Gastroesophageal sphincter (tissue), 4 donors: ENCODE results near the gene ZNF195. TPM values are rescaled to one million over a fixed set of nuclear protein-coding genes. Genes with fewer than 3 reads are reported as not detected.
A peak's percentile ranks its signal among the peaks of the same experiment; 100 is the strongest.
"Not testable (repeated sequence)": the region's sequence is repeated elsewhere in the genome, so short reads cannot be mapped to it uniquely, and the experiment has no call there.

ENCODE experiments used
- ATAC-seq: fragments of 150-250 bp; one replicate; pipeline ENCODE4 v1.9.1; 2016; ENCODE audit warnings: mild to moderate bottlenecking, moderate library complexity
- H3K27ac ChIP-seq, 4 donors: fragments of 200-600 bp; sonication (generic) in 3 of 4; 1 replicate in 3 of 4; 2 replicates in 1 of 4; pipeline ENCODE4 v1.5.1; 2016 to 2019
- H3K27me3 ChIP-seq: fragments of 200-600 bp; sonication (generic); one replicate; pipeline ENCODE4 v1.5.1; 2019
- H3K36me3 ChIP-seq, 2 donors: fragments of 200-600 bp; sonication (generic); one replicate each; pipeline ENCODE4 v1.5.1; 2019; ENCODE audit warnings: control low read depth in 1 of 2
- H3K4me1 ChIP-seq, 3 donors: fragments of 200-600 bp; sonication (generic); 1 replicate in 2 of 3; 2 replicates in 1 of 3; pipeline ENCODE4 v1.5.1; 2016 to 2019; ENCODE audit warnings: control low read depth in 2 of 3
- H3K4me3 ChIP-seq, 2 donors: fragments of 200-600 bp; sonication (generic); one replicate each; pipeline ENCODE4 v1.5.1; 2019; ENCODE audit warnings: mild to moderate bottlenecking in 1 of 2, moderate library complexity in 1 of 2
- H3K9me3 ChIP-seq, 3 donors: fragments of 200-600 bp; sonication (generic); one replicate each; pipeline ENCODE4 v1.5.1; 2017 to 2019; ENCODE audit warnings: control low read depth in 2 of 3
- EP300 ChIP-seq: sonication (generic); formaldehyde crosslinking; IDR thresholded peaks from one replicate; pipeline ENCODE4 v1.6.1; 2017; ENCODE audit warnings: antibody characterized with exemption, mild to moderate bottlenecking
- POLR2A ChIP-seq, 2 donors: fragments of 450-650 bp; IDR thresholded peaks; one replicate each; pipeline ENCODE4 v1.6.1; 2017; ENCODE audit warnings: antibody characterized with exemption in 2 of 2, mild to moderate bottlenecking in 2 of 2, moderate library complexity in 1 of 2
- POLR2AphosphoS5 ChIP-seq: sonication (generic); formaldehyde crosslinking; IDR thresholded peaks from one replicate; pipeline ENCODE4 v1.6.1; 2017; ENCODE audit warnings: antibody characterized with exemption
- WGBS, 2 donors: methylation state at CpG; one replicate each; pipeline ENCODE4 v1.1.5; 2018; ENCODE audit warnings: low coverage in 1 of 2; 5-methylcytosine and 5-hydroxymethylcytosine counted together
- total RNA-seq, 4 donors: library from RNA; depleted of rRNA; stranded (reverse); fragments of >200 nt; gene quantifications; one replicate each; pipeline ENCODE4 v1.1.0, GENCODE V29; 2016
- TF ChIP-seq, protein P1 (sequence below), 4 experiments: fragments of 200-600 bp in 2 of 4; fragments of 450-650 bp in 2 of 4; sonication (generic) in 1 of 4; IDR thresholded peaks; one replicate each; pipeline ENCODE4 v1.5.1; 2017 to 2019; ENCODE audit warnings: antibody characterized with exemption in 4 of 4, mild to moderate bottlenecking in 2 of 4, moderate library complexity in 2 of 4

Gene ZNF195
- total RNA-seq, 4 donors from 2014 or later = 7.9 to 19.9 (median 12.6) TPM

DNA sequence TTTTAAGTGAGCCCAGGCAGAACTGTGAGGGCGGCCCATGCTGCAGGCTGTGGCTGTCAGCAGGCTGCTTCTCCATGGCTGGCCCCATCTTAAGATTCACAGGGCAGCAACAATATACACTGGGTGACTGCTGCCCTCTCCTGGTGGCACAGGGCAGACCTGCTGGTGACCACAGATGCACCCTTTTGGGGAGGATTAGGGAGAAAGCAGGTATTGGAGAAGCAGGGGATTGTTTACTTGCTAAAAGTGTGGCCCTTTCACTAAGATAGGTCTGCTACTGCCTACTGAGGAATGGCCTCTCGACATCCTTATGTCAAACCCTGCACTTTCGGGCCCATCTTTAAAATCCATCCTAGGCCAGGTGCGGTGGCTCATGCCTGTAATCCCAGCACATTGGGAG is 38.1 kb upstream of the ZNF195 start:
- ATAC-seq, H3K27me3 ChIP-seq: not testable (repeated sequence)
- TF ChIP-seq, protein P1, sequence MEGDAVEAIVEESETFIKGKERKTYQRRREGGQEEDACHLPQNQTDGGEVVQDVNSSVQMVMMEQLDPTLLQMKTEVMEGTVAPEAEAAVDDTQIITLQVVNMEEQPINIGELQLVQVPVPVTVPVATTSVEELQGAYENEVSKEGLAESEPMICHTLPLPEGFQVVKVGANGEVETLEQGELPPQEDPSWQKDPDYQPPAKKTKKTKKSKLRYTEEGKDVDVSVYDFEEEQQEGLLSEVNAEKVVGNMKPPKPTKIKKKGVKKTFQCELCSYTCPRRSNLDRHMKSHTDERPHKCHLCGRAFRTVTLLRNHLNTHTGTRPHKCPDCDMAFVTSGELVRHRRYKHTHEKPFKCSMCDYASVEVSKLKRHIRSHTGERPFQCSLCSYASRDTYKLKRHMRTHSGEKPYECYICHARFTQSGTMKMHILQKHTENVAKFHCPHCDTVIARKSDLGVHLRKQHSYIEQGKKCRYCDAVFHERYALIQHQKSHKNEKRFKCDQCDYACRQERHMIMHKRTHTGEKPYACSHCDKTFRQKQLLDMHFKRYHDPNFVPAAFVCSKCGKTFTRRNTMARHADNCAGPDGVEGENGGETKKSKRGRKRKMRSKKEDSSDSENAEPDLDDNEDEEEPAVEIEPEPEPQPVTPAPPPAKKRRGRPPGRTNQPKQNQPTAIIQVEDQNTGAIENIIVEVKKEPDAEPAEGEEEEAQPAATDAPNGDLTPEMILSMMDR (IDR thresholded peaks at IDR 0.05) = peak in 3 of 4 experiments; percentile 32 to 55 (median 45)

DNA sequence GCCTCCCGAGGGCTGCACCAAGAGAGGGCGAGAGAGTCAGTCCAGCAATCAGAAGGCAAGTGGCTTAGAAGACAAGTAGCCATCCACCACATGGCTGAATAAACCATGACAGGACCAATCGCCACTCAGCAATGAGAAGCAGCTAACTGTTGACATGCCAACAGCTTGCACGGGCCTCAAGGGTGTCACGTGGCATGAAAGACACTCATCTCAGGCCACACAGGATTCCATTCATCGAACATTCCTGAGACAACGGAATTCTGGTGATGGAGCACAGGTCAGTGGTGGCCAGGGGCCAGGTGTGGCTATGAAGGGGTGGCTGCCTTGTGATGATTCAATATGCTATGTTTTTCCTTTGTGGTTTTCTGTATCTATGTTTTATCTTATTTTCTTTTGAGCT is 36.4 kb upstream of the ZNF195 start:
- H3K9me3 ChIP-seq, H3K4me1 ChIP-seq, H3K36me3 ChIP-seq, H3K27me3 ChIP-seq, H3K27ac ChIP-seq, ATAC-seq, H3K4me3 ChIP-seq: not testable (repeated sequence)
- 93% methylated on average over 7 of the region's 7 CpGs; no CpG with 5 or more reads in 1 of the 2 donors for WGBS, 2 donors

More for the DNA sequence above, 38.1 kb upstream of the ZNF195 start:
- H3K36me3 ChIP-seq, H3K4me3 ChIP-seq, H3K4me1 ChIP-seq, H3K9me3 ChIP-seq, H3K27ac ChIP-seq: not testable (repeated sequence)
- WGBS, 2 donors = 83% methylated on average over 1 of the region's 4 CpGs; no CpG with 5 or more reads in 1 of the 2 donors

DNA sequence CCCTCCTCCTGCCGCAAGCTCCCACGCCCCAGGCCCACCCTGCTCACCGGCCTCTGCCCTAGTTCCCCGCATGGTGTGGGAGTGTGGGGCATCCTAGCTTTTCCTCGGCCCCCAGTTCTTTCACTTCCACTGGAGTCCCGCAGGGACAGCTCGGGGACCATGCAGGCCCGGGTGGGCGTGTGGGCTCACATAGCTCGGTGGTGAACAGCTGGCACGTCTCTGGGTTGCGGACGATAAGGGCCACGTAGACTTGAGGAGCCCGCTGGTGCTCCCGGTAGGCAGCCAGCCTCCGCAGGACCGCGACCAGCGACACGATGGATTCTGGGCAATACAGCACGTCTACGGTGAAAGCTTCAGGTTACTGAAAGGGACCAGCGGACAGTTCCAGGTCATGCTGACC is 34.7 kb upstream of the ZNF195 start:
- H3K36me3 ChIP-seq, H3K4me1 ChIP-seq, H3K27ac ChIP-seq, H3K9me3 ChIP-seq, H3K27me3 ChIP-seq, H3K4me3 ChIP-seq, ATAC-seq: not testable (repeated sequence)
- 96% methylated on average over 9 of the region's 24 CpGs; no CpG with 5 or more reads in 1 of the 2 donors for WGBS, 2 donors

DNA sequence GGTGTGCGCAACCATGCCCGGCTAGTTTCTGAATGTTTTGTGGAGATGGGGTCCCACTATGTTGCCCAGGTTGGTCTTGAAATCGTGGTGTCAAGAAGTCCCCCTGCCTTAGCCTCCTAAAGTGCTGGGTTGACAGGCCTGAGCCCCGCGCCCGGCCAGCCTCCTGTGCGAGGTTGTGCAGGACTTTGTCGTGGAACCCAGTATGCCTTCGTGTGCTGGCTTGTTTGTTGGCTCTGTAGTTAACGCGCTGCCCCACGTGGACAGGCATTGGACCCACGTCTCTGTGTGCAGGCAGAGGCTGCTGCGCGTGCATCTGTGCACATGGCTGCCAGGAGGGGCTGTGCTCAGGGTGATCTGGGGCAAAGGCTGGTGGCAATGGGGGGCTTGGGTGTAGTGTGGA is 33.9 kb upstream of the ZNF195 start:
- WGBS, 2 donors = no CpG with 5 or more reads among the region's 15 CpGs
- H3K36me3 ChIP-seq = no peaks in the 10 kb centered on the region
- no peak overlapping the region for H3K27ac ChIP-seq
- ATAC-seq = no peak
- H3K4me1 ChIP-seq = no peaks in the 10 kb centered on the region
- no peaks in the 10 kb centered on the region for H3K27me3 ChIP-seq
- TF ChIP-seq POLR2A (IDR thresholded peaks at IDR 0.05) (no peak), EP300 (no peak), POLR2AphosphoS5 (no peak)
- TF ChIP-seq, protein P1 (IDR thresholded peaks at IDR 0.05) = no peak
- H3K9me3 ChIP-seq = no peaks in the 10 kb centered on the region
- H3K4me3 ChIP-seq = no peak overlapping the region

DNA sequence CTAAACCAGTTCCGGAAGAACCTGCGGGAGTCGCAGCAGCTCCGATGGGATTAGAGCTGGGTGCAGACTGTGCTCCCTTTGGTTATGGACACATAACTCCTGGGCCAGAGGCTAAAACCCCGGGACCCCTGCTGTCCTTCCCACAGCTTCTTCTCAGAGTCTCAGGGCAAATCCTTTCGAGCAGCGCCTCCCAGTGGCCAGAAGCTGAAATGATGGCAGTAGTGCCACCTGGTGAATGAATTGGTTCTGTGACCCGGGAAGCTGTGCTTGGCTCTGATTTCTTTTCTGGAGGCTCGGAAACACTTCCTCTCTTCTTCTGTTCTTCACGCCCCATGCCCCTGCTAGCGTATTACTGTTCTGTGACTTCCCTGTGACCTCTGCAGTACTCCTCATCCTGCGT is 29.8 kb upstream of the ZNF195 start:
- H3K9me3 ChIP-seq, H3K4me3 ChIP-seq, ATAC-seq, H3K27ac ChIP-seq, H3K36me3 ChIP-seq, H3K4me1 ChIP-seq: not testable (repeated sequence)
- TF ChIP-seq, protein P1 (IDR thresholded peaks at IDR 0.05) = peak in 3 of 4 experiments; percentile 62 to 75 (median 67)
- H3K27me3 ChIP-seq = peaks cover 12% of the 10 kb centered on the region
- WGBS, 2 donors = 16 to 26% methylated on average over 7 to 11 of the region's 12 CpGs

DNA sequence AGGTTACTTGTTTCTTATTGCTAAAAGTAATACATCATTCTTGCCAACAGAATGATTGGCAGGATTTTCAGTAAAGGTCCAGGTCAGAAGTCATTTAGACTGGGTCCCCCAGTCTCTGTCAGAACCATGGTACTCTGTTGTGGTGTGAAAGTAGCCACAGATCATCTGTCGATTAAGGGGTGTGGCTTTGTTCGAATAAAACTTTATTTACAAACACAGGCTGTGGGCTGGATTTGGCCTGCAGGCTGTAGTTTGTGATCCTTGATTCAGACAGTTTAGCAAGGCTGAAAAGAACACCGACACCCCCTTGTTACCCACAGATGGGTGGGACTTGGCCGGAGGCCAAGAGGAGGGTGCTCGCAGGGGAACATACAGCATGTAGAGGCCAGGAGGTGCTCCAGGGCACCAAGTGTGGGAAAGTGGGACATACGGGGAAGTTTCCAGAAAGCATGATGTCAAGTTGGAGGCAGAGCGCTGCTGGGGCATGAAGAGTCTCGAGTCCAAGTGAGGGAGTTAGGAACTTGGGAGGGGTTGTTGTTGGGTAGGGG is 29.2 kb upstream of the ZNF195 start:
- not testable (repeated sequence) for H3K4me1 ChIP-seq, H3K9me3 ChIP-seq, H3K4me3 ChIP-seq, H3K36me3 ChIP-seq, H3K27ac ChIP-seq, ATAC-seq
- peaks cover 12% of the 10 kb centered on the region for H3K27me3 ChIP-seq
- 29 to 64% methylated on average over 3 to 7 of the region's 8 CpGs for WGBS, 2 donors

DNA sequence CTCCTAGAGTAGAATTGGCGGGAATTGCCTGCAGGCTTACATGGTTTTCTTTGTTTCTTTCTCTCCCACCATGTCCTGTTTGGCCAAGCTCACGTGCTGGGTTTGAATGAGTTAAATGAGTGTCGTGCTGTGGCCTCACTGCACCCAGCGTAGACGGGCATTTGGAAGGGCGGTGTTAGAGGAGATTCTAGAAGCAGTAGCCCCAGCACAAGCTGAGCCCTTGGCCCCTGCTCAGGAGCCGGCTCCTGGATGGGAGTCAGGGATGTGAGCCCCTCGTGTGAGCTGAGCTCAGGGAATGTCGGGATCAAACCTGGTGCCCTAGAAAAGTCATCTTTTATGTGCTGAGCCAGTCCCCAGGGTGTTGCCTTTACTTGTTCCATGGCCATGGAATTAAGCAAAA is 28.0 kb upstream of the ZNF195 start:
- ATAC-seq, H3K27ac ChIP-seq, H3K4me1 ChIP-seq, H3K4me3 ChIP-seq, H3K36me3 ChIP-seq, H3K9me3 ChIP-seq: not testable (repeated sequence)
- WGBS, 2 donors = 84 to 86% methylated on average over 2 of the region's 9 CpGs
- peaks cover 12% of the 10 kb centered on the region for H3K27me3 ChIP-seq

DNA sequence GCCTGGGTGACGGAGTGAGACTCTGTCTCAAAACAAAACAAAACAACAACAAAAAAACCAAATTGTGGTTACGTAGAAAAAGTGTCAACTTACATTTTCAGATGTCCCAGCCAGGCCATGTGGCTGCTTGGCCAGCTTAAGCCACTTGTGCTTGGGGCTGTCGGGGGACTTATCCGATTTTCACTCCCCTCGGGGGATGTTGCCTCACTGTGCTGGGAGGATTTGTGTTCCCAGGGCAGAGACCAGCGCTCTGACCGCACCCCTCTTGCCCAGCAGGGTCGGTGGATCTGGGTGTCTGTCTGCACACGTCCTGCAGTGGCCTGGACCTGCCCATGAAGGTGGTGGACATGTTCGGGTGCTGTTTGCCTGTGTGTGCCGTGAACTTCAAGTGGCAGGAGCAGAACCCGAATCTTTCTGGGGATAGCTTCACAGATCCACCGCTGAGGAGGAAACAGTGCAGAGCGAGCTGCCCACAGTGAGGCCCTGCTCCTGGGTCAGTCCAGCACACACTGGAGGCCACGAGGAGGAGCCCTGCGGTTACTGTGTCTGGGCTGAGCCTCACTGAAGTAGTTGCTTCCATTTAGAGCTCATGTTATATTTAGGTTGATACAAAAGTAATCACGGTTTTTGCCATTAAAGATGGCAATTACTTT is 27.4 kb upstream of the ZNF195 start:
- not testable (repeated sequence) for H3K4me1 ChIP-seq, ATAC-seq, H3K4me3 ChIP-seq, H3K27ac ChIP-seq, H3K9me3 ChIP-seq, H3K36me3 ChIP-seq
- peaks cover 12% of the 10 kb centered on the region for H3K27me3 ChIP-seq
- 73 to 87% methylated on average over 3 to 8 of the region's 17 CpGs for WGBS, 2 donors

DNA sequence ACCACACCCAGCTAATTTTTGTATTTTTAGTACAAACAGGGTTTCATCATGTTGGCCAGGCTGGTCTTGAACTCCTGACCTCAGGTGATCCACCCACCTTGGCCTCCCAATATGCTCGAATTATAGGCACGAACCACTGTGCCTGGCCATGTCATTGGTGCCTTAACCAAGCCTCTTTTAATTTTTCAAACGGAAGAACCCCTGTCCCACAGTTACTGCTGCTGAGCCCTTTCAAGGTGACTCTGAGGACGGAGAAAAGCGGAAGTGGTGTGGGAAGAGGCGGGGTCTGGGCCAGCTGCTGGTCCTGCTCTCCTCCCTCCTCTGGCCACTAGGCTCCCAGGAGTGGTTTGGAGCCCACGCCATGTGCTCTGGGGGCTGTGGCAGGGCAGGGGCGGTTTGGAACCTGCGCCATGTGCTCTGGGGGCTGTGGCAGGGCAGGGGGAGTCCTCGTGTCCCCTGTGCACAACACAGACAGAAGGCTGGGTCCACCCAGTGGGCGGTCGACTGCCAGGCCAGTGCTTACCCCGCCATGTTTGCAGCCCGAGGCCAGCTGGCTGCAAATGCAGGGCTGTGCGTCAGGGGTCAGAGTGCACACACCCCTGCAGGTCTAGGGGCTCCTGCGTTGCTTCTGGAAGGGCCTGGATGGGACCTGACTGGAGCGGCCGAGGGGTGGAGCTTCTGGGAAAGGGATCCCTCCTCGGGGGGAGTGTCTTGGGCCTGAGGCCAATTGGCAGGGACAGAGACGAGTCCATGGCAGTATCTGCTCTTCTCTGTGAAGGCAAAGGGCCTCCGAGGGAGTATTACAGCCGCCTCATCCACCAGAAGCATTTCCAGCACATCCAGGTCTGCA is 25.4 kb upstream of the ZNF195 start:
- H3K4me3 ChIP-seq, H3K36me3 ChIP-seq, H3K27ac ChIP-seq, H3K9me3 ChIP-seq, ATAC-seq, H3K4me1 ChIP-seq: not testable (repeated sequence)
- 90% methylated on average over 2 of the region's 22 CpGs; no CpG with 5 or more reads in 1 of the 2 donors for WGBS, 2 donors
- H3K27me3 ChIP-seq = peaks cover 12% of the 10 kb centered on the region
